NCI-H2227 (cell line): ENCODE data around the gene DIP2C.

Experiments
- DNase-seq: peaks from one replicate; lab custom pipeline; 2025; ENCODE audit not compliant: unreplicated experiment; lab: John Stamatoyannopoulos, UW

Gene DIP2C

DNA sequence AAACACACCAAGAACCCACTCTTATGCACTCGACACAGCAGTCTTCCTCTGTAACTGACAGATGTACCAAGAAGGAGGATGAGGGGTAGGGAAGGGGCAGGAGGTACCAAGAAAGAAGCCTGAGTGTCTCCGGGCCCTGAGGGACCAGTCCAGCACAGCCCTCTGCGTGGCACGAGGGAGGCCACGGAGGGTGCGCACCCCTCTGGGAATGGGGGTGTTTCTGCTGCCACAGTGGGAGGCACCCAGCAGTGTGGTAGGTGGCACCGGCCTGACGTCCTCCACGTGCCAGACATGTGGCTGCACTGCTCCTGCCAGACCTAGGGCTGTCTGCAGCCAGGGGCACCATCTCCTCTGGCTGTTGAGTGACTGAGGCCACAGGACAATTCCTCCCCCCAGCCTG lies 399.9 kb downstream of the DIP2C start:
- no peak for DNase-seq

DNA sequence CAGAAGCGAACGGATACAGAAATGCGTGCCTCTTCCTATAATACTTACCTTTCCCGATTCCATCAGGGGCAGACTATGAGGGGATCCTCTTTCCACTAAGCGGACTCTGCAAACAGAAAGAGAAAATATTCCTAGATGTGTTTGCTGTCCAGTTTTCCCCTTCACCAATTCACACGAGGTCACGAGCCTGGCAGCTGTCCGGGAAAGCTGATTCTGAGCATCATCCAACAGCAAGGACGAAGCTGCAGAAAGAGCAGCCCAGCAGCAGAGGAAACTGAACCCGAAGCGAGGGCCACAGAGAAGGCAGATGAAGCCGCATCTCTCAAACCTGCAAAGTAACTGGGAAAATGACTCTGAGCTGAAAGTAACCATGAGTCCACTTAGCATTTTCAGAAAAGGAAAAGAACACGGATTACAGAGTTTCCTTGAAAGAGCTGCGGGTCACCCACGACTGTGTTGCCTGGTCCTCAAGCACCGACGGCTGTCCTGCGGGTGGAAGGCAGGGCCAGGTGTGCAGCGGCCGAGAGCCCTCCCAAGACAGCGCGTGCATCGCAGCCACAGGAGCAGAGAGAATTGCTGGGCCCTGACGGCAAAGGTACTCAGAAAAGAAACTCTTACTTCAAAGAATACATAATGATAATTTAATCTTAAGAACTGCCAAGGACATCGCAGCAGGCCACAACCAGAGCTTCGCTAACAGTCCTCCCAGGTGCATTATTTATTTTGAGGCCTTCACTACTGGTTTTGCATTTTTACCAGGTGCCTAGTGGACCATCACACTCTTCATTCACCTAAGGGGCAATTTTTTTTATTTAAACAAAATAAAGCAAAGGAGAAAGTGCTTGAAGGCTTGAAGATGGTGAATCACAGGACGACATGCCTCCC lies 400.9 kb downstream of the DIP2C start:
- DNase-seq, result no peak

DNA sequence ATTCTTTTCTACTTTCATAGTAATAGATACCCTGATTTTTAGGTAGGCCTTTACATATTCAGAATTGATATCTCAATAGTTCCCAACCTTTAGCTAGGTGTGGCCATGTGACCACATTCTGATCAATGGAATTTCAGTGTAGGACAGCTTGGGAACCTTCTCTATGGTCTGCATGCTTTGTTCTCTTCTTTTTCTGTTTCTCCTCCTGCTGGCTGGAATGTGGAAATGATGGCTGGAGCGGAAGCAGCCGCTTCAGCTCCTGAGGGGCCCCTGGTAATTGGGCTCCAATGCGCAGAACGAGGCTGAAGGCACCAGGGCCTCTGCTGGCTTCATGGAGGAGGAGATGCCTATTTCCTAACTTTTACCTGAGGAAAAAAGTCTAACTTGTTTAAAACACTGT lies 401.7 kb downstream of the DIP2C start:
- no peak for DNase-seq

DNA sequence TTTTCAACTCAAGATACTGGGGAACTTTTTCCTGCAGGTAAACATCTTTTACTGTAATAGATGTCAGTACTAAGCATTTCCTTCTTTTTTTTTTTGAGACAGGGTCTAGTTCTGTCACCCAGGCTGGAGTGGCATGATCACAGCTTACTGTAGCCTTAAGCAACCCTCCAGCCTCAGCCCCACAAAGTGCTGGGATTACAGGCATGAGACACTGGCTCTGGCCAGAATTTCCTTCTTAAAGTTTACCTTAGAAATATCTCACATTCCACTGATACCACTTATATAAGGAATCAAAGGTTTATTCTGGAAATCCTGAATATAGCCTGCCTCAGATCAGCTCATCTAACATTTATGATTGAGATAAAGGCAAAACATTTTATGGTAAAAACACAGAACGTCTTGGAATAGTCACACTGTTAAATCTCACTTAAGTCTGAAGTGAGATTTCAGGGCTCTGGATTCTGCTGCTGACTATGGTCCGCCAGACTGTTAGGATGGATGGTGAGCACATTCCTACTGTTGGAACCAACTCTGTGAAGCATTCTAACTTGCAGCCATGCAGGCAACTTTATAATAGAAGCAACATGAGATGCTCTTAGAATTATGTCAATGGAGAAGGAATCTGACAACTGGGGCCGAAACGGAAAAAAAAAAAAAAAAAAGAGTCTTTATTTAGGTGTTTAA lies 402.3 kb downstream of the DIP2C start:
- no peak for DNase-seq

DNA sequence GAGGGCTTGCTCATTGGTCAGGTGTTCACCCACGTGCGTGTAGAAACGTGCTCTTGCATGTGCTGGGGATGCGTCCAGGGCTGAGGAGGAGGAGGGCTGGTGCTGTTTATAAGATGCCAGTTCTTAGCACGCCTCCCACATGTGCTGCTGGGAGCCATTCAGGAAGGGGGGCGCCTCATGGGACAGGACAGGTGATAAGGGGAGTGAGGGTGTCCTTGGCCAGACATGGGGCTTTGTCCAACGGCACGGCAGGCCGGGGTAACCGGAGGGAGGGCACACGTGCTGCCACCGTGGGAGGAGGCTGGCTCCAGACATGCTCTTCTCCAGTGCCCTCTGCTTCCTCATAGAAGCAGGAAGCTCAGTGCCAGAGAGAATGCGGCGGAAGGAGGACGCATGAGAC lies 404.3 kb downstream of the DIP2C start:
- no peak for DNase-seq

DNA sequence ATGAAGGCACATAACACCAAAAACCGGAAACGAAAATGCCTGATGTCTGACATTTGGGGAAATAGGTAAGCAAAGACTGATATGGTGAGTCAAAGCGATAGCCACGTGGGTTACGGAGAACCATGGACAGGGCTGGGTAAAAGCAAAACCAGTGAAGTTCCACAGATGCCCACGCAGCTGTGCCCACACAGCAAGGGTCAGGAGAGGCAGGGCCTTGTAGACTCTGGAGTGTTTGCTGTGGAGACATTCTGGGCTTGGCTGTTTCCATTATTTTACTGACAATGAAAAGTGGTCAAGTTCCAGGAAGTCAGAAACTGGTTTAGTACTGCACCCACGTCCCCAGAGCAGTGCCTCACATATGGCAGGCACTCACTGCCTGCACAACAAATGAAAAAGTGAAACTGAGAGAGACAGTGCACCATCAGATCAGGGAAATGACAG lies 405.5 kb downstream of the DIP2C start:
- DNase-seq, result no peak

DNA sequence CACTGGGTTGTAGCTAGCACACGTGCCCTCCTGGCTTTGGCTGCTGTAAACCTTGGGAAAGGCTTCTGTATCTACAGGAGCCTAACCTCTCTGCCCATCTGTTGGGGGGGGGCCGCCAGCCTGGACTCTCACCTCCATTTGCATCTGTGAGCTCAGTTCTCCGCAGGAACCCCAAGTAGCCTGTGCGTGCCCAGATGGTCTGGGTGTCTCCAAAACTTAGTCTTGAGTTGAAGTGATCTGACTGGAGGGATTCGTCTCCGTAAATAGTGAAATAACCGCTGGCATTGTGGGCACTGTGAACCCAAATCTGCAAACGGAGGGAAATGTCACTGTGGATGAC lies 406.4 kb downstream of the DIP2C start:
- DNase-seq, result no peak

DNA sequence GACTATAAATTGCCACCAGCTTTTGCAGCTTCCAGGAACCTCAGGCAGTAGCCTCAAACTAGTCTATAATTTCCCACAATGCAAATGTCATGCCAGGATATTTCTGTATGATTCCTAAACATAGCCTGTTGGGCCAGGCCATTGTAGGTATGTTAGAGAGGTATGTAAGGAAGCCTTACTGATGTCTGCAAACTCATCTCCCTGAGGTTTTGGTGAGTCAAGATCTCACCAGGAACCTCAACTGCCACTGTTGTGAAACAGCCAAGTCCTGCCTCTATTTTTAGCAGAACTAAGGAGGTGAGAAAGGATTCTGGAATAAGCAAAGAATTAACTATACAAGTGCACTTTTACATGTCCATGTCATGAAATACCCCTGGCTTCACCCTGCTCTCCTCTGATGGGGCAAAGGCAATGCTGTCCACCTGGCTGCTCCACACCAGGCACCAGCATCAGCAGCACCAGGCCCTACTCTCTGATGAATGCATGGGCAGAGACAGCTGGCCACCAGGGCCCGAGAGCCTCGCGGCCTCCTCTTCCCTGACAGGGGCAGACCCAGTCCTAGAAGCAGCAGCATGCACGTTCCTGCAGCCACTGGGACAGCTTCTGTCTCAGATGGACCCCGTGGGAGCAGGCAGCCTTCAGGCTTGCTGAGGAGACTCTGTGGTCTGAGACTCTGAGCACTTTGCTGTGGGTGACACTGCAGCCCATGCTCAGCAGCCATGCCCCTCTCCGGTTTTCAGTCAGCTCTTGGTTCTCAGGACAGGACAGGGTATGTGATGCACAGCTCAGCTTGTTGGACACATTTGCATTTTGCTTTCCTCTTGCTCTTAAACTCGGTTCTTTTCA lies 407.0 kb downstream of the DIP2C start:
- no peak for DNase-seq

DNA sequence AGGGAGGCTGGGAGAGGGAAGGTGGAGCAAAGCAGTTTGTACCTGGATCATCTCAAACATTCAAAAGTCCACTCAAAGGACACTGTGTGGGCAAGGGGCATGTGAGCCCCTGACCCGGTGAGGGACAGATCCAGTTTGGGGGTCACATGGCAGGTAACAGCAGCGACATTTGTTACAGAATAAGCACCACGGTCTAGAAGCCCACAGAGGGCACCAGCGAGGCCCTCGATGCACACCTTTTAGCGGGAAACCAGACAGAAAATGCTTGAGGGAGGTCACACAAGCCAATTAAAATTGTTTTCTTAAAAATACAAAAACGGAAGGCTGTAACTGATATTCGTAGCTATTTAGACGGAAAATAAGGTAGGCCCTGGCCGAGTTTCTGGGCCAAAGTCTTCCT lies 409.8 kb downstream of the DIP2C start:
- DNase-seq, result no peak

DNA sequence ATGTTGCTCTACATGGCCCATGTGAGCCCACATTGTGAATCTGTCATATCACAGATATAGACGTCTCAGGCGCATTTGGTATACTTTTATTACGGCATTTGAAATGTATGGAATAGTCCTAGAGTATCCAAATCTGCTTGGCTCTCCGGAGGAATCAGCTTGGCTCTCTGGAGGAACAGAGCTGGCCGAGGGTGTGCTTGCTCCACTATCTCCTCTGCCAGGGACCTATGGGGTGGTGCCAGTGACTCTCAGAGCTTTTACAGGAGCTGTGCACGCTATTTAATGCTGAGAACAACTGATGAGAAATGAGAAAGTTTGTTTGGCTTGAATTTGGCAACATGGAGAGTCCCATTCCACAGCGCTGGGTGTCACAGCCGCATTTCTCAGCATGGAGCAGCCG lies 410.2 kb downstream of the DIP2C start:
- DNase-seq, result no peak

DNA sequence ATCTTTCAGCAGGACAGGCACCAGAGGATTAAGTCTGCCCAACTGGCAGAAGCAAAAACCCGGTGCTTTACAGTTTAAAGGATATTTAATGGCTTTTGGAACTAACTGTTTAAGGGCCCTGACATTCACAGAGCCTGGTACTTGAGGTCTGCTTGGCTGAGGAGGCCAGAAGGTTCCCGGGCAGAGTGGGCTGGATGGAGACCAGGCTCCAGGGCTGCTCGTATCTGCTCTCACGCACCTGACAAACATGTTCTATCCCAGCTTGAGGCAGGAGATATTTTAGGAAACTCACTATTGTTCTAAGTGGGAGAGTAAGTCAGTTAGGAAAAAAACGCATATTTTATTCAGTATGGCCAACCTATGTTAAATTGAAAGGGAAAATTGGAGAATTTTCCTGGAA lies 410.8 kb downstream of the DIP2C start:
- no peak for DNase-seq

DNA sequence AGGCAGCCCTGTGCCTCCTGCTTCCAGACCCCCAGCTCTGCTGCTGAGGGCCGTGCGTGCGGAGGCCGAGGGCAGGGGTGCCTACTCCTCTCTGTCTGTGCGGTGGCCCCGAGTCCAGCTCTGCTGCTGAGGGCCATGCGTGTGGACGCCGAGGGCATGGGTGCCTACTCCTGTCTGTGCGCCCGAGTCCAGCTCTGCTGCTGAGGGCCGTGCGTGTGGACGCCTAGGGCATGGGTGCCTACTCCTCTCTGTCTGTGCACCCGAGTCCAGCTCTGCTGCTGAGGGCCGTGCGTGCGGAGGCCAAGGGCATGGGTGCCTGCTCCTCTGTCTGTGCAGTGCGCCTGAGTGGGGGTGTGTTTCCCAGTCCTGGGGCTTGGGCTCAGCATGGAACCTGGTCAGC lies 411.5 kb downstream of the DIP2C start:
- no peak for DNase-seq

DNA sequence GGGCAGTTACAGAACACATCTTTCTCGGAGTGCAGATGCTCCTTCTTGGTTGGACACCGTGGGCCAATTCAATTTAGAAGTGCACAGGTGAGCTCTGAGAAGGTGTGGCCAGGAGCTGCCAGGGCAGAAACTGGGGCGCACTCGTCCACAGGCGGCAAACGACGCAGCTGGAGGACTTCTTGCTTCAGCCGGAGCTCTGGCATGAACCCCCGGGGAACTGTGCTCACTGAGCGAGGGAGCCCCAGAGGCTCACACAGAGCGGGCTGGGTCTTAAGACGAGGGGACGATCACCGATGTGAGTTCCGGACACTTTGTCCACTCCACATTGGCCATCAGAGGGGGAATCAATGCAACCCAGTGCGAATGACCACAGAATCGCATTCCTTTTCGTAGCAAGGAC lies 413.8 kb downstream of the DIP2C start:
- DNase-seq, result no peak

DNA sequence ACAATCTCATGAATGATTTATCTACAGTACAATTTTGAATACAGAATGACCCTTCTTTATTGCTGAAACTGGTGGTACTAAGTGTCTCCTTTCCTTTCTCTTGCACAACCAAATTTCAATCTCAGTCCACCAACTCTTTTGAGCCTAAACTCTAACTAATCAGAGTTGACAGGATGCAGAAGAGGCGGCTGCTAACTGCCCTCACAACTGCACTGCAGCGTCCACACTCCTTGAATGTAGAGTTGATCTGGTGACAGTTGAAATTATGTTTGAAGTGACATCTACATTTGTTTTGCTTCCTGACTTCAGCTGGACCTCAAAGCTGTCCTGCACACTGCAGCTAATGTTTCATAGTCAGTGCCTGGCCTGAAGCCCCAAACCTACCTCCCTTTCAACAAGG lies 414.6 kb downstream of the DIP2C start:
- no peak for DNase-seq

DNA sequence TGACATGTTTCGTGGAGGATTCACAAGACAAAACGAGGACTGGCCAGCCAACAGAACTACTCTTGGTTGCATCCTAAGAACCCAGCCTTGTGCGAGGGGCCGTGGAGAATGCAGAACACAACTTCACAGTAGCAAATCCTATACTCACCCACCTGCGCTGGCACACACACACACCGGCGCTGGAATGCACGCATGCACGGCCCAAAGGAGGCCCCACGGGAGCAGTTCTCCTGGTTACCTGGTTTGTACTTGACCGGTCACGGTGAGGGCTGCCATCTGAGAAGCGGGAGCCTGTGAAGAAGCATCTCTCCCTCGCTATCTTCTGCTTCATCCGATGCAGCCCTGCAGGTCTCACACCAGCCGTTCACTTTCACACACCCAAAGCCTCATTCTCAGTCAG lies 416.4 kb downstream of the DIP2C start:
- DNase-seq, result no peak

DNA sequence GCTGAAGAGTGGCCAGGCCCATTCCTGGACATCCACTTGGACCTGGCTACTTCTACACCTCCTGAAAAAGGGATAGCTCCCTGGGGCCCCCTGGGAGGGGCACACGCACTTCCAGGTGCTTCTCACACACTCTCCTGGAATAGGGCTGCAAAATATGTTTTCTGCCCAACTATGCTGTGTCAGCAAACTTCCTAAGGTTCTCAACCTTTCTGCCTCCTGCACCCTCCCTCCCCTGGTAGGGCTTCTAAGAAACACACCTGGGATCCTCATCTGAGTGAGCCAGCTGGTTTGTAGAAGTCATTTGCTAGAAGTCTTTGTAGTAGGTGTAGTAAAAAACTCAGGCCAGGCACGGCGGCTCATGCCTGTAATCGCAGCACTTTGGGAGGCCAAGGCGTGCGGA lies 417.7 kb downstream of the DIP2C start:
- DNase-seq, result no peak

DNA sequence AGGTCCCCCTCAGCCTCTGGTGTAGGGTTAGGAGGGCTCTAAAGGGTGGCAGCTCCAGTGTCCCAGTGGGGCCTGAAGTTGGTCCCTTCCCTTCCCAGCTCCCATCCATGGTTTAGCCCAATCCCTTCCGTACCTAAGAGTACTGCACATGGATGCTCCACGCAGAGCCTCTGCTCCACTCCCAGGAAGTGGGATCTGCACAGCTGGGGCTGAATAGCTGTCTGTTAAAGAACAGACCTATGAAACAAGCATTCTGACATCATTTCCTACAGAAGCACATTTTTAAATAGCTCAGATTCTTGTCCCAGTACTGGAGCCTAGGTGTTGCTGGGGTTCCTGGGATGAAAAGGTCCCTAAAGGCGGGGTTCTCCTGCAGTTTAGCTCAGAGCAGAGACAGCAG lies 418.3 kb downstream of the DIP2C start:
- DNase-seq, result no peak

DNA sequence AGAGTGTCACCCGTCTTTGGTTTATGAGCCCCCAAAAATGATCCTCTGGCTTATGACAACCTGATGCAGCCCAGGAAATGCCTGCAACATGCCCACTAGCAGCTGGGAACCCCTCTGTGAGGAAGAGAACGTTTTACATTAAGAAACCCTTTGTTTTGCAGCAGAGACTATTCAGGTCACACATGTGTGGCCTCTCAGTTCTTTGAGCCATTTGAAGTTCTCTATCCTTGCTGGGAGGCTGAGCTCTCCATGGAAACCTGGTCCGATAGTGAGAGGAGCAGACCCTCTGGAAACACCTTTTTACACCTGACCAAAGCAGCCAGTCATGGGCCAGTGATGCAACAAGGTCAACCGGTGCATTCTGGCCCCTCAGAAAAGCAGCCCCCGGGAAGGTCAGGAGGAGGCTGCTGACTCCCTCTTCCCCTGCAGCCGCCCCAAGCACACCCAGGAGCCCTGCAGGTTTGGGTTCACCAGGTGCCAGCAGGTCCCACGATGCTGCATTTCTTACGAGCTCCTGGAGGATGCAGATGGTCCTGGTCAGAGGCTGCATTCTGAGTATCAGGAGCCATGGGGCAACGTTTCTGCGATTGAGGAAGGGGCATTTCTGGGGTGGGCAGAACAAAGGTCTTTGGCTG lies 419.9 kb downstream of the DIP2C start:
- DNase-seq, result no peak

DNA sequence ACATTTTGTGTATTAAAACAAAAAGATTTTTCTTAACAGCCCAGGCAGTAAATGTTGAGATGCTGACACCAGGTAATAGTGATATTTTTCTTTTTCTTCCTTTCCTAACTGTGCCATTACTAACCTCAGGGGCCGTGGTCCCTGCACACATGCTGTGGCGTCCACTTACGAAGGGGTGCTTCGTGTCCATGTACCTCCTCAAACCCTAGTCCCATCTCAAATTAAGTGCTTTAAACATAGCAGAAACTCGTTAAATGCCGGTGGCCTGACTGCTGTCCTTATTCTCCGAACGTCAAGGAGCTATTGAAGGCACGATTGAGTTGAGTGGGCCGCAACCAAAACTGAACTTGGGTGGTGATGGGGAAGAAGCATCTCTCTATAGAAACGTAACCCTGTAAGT lies 421.8 kb downstream of the DIP2C start:
- DNase-seq, result no peak

DNA sequence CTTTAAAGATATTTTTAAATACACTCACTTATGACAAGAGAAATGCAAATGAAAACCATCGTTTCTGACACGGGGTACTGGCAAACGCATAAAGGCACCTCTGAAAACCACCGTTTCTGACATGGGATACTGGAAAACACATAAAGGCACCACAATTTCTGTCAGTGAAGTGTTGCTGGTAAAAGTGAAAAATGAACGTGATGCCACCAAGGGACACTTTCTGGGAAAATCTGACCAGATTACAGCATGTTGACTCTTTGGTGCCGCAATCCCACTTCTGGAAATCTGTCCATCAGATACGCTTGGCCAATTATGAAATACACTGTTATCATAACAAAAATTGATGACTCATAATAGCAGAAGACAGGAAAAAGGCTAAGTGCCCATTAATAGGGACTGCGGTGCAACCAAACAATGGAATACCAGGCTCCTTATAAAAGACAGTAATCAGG lies 422.5 kb downstream of the DIP2C start:
- DNase-seq, result no peak
